ENCODE measurements around the gene SRP54. TPM values are rescaled to one million over a fixed set of nuclear protein-coding genes. Genes with fewer than 3 reads are reported as not detected.

Gene SRP54
- total and polyA plus RNA-seq, 2 donors (not counting 1 experiment from before 2014, with no cell fraction given): 71.5 to 93.9 TPM

- Histone ChIP-seq H3K9me3 (ENCODE audit: control insufficient read depth, insufficient read depth, low read depth, low read length) (no peaks in the 10 kb centered on the region), H3K4me1 (ENCODE audit: control insufficient read depth, extremely low read depth, insufficient read depth, low read length) (no peaks in the 10 kb centered on the region), H3K36me3 (ENCODE audit: control insufficient read depth, insufficient read depth, low read length) (no peaks in the 10 kb centered on the region), H3K79me2 (ENCODE audit: control insufficient read depth, insufficient read depth, low read length) (no peaks in the 10 kb centered on the region), H3K4me3 (replicated peaks in 1 of 4; ENCODE audit: control extremely low read depth in 1 of 4, insufficient read depth in 1 of 4, low read depth in 3 of 4, low read length in 4 of 4) (no peak overlapping the region), H4K20me1 (ENCODE audit: control insufficient read depth, extremely low read depth, insufficient read depth, low read length) (no peaks in the 10 kb centered on the region), H3K27me3 (ENCODE audit: control insufficient read depth, insufficient read depth, low read length) (no peaks in the 10 kb centered on the region), H3K27ac (ENCODE audit: insufficient read depth, low read length) (no peak overlapping the region), H2AFZ (ENCODE audit: low read length) (no peak overlapping the region), H3K4me2 (ENCODE audit: extremely low read depth, insufficient read depth, low read length) (no peak overlapping the region), H3K9ac (ENCODE audit: insufficient read depth, low read length) (no peak overlapping the region)
- TF ChIP-seq EZH2 (IDR thresholded peaks at IDR 0.05; ENCODE audit: low read length, missing control alignments): no peak
- no peak for TF ChIP-seq CTCF (conservative IDR thresholded peaks at IDR 0.05 in 1 of 2, IDR thresholded peaks at IDR 0.05 in 1 of 2; ENCODE audit: low read depth in 1 of 2, low read length in 2 of 2)
- no peak for DNase-seq (ENCODE audit: low read depth in 2 of 2)
Measured at GRCh38 chr14:34937442-34937841, 45.4 kb upstream of the SRP54 start.

GRCh38 chr14:34937876-34938275, 44.9 kb upstream of the SRP54 start:
- DNase-seq (ENCODE audit: low read depth in 2 of 2): no peak
- no peaks in the 10 kb centered on the region for H3K27me3 ChIP-seq (ENCODE audit: control insufficient read depth, insufficient read depth, low read length)
- TF ChIP-seq EZH2 (IDR thresholded peaks at IDR 0.05; ENCODE audit: low read length, missing control alignments) (no peak), CTCF (conservative IDR thresholded peaks at IDR 0.05 in 1 of 2, IDR thresholded peaks at IDR 0.05 in 1 of 2; ENCODE audit: low read depth in 1 of 2, low read length in 2 of 2) (no peak)
- no peak overlapping the region for H3K4me3 ChIP-seq (replicated peaks in 1 of 4; ENCODE audit: control extremely low read depth in 1 of 4, insufficient read depth in 1 of 4, low read depth in 3 of 4, low read length in 4 of 4)
- H3K4me1 ChIP-seq (ENCODE audit: control insufficient read depth, extremely low read depth, insufficient read depth, low read length): no peaks in the 10 kb centered on the region
- no peak overlapping the region for H3K9ac ChIP-seq (ENCODE audit: insufficient read depth, low read length)
- no peaks in the 10 kb centered on the region for H3K9me3 ChIP-seq (ENCODE audit: control insufficient read depth, insufficient read depth, low read depth, low read length)
- no peak overlapping the region for H2AFZ ChIP-seq (ENCODE audit: low read length)
- no peak overlapping the region for H3K4me2 ChIP-seq (ENCODE audit: extremely low read depth, insufficient read depth, low read length)
- H4K20me1 ChIP-seq (ENCODE audit: control insufficient read depth, extremely low read depth, insufficient read depth, low read length): no peaks in the 10 kb centered on the region
- no peaks in the 10 kb centered on the region for H3K36me3 ChIP-seq (ENCODE audit: control insufficient read depth, insufficient read depth, low read length)
- H3K27ac ChIP-seq (ENCODE audit: insufficient read depth, low read length): no peak overlapping the region
- no peaks in the 10 kb centered on the region for H3K79me2 ChIP-seq (ENCODE audit: control insufficient read depth, insufficient read depth, low read length)

GRCh38 chr14:34943506-34943905, 39.3 kb upstream of the SRP54 start:
- no peak for TF ChIP-seq CTCF (conservative IDR thresholded peaks at IDR 0.05 in 1 of 2, IDR thresholded peaks at IDR 0.05 in 1 of 2; ENCODE audit: low read depth in 1 of 2, low read length in 2 of 2)
- TF ChIP-seq EZH2 (IDR thresholded peaks at IDR 0.05; ENCODE audit: low read length, missing control alignments): no peak
- no peak overlapping the region for H3K4me3 ChIP-seq (replicated peaks in 1 of 4; ENCODE audit: control extremely low read depth in 1 of 4, insufficient read depth in 1 of 4, low read depth in 3 of 4, low read length in 4 of 4)
- no peak overlapping the region for H3K4me2 ChIP-seq (ENCODE audit: extremely low read depth, insufficient read depth, low read length)
- no peaks in the 10 kb centered on the region for H3K36me3 ChIP-seq (ENCODE audit: control insufficient read depth, insufficient read depth, low read length)
- no peaks in the 10 kb centered on the region for H3K4me1 ChIP-seq (ENCODE audit: control insufficient read depth, extremely low read depth, insufficient read depth, low read length)
- H2AFZ ChIP-seq (ENCODE audit: low read length): no peak overlapping the region
- H3K27me3 ChIP-seq (ENCODE audit: control insufficient read depth, insufficient read depth, low read length): no peaks in the 10 kb centered on the region
- H3K9me3 ChIP-seq (ENCODE audit: control insufficient read depth, insufficient read depth, low read depth, low read length): no peaks in the 10 kb centered on the region
- H3K9ac ChIP-seq (ENCODE audit: insufficient read depth, low read length): no peak overlapping the region
- no peaks in the 10 kb centered on the region for H4K20me1 ChIP-seq (ENCODE audit: control insufficient read depth, extremely low read depth, insufficient read depth, low read length)
- no peak for DNase-seq (ENCODE audit: low read depth in 2 of 2)
- no peak overlapping the region for H3K27ac ChIP-seq (ENCODE audit: insufficient read depth, low read length)
- H3K79me2 ChIP-seq (ENCODE audit: control insufficient read depth, insufficient read depth, low read length): no peaks in the 10 kb centered on the region

All from fibroblast of lung (primary cell).